ENCODE measurements around the gene LEMD2. TPM values are rescaled to one million over a fixed set of nuclear protein-coding genes. Genes with fewer than 3 reads are reported as not detected.

LEMD2 gene
- total RNA-seq, 1 donor = 47.4 TPM

DNA sequence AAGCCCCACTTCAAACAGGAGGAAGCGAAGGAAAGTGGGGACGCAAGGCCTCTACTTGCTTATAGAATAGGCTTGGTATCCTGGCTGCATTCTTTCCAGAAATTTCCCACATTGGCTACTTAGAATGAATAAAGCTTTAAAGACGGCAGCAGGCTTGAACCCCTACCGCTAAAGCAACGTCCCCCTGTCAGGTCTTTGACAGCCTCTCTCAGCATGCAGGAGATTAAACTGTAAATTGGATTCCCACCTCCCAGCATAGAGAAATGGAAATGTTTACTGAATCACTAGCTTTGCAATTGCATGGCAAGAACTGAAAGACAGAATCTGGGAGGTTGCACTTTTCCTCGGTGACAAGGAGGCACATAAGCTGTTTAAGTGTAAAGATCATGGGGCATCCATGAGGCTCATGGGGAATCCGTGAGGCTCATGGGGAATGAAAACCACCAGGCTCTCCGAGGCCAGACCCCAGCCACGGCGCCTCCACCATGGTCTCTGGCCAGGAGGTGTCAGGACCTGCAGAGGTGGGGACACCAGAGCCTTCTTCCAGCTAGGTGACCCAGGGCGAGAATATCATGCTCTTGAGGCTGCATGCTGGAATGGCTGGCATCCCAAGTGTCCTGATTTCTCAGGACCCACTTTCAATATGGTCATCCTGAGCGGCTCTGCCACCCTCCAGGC is 10.3 kb downstream of the LEMD2 start:
- Histone ChIP-seq H3K27me3 (ENCODE audit: insufficient read depth, low read length) (no peaks in the 10 kb centered on the region), H3K4me1 (ENCODE audit: insufficient read depth, low read length) (peaks cover 15% of the 10 kb centered on the region), H3K27ac (ENCODE audit: low read depth, low read length) (no peak overlapping the region), H3K4me3 (ENCODE audit: insufficient read depth, low read length) (no peak overlapping the region), H4K20me1 (ENCODE audit: insufficient read depth, low read length) (peaks cover 34% of the 10 kb centered on the region), H3K79me2 (ENCODE audit: insufficient read depth, low read length) (peaks cover 28% of the 10 kb centered on the region), H3K36me3 (ENCODE audit: insufficient read depth, low read length) (peaks cover 91% of the 10 kb centered on the region), H3K9me3 (ENCODE audit: low read depth, low read length) (no peaks in the 10 kb centered on the region), H3K4me2 (ENCODE audit: insufficient read depth, low read length) (no peak overlapping the region), H2AFZ (ENCODE audit: low read length) (no peak overlapping the region)
- peak; percentile 42 for DNase-seq (ENCODE audit: insufficient read length, low spot score, missing footprints)
- TF ChIP-seq, protein P1, sequence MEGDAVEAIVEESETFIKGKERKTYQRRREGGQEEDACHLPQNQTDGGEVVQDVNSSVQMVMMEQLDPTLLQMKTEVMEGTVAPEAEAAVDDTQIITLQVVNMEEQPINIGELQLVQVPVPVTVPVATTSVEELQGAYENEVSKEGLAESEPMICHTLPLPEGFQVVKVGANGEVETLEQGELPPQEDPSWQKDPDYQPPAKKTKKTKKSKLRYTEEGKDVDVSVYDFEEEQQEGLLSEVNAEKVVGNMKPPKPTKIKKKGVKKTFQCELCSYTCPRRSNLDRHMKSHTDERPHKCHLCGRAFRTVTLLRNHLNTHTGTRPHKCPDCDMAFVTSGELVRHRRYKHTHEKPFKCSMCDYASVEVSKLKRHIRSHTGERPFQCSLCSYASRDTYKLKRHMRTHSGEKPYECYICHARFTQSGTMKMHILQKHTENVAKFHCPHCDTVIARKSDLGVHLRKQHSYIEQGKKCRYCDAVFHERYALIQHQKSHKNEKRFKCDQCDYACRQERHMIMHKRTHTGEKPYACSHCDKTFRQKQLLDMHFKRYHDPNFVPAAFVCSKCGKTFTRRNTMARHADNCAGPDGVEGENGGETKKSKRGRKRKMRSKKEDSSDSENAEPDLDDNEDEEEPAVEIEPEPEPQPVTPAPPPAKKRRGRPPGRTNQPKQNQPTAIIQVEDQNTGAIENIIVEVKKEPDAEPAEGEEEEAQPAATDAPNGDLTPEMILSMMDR (IDR thresholded peaks at IDR 0.05; ENCODE audit: extremely low read depth, low read depth, low read length) = no peak

DNA sequence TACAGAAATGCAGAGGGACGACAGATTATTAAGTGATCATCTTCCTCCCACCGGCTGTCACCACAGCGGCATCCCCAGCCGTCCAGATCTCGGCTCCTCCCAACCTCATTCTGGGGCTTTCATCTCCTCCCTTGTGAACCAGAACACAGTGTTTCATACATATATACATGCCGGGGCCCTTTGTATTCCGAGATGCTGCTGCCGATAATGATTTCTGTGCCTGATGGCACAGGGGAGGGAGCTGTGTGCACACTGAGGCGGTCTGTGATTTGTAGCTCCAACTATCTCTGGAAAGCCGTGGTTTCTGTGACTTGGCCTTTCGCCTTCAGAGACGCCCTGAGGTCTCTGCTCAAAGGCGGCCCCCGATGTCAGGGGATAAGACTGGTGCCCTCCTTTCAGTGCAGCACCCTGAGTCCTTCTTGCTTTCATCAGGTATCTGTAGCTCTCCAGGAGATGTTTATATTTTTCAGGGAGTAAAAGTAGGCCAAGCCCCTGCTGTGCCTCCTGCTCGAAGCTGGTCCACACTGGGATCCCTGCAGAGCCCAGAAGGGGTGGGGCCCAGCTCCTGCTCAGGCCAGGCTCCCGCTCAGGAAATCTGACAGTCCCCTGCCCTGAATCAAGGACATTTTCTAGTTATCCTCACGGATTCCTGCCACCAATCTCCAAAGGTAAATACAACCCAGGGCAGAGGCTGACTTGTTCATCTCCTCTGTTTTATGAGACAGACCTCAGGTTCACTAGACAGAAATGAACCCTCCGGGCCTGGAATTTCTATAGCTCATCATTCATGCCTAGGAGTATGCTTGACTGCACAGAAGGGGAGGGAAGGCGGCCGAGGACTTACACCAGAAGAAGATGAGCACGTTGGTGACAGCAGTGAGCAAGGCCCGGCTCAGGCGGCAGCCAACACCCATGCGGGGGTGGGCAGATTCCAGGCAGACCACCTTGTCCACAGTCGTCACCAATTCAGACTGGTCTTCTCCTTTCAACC is 11.2 kb downstream of the LEMD2 start:
- Histone ChIP-seq H4K20me1 (ENCODE audit: insufficient read depth, low read length) (peaks cover 29% of the 10 kb centered on the region), H2AFZ (ENCODE audit: low read length) (no peak overlapping the region), H3K9me3 (ENCODE audit: low read depth, low read length) (no peaks in the 10 kb centered on the region), H3K4me1 (ENCODE audit: insufficient read depth, low read length) (peaks cover 15% of the 10 kb centered on the region), H3K36me3 (ENCODE audit: insufficient read depth, low read length) (peaks cover 91% of the 10 kb centered on the region), H3K27me3 (ENCODE audit: insufficient read depth, low read length) (no peaks in the 10 kb centered on the region), H3K4me2 (ENCODE audit: insufficient read depth, low read length) (no peak overlapping the region), H3K4me3 (ENCODE audit: insufficient read depth, low read length) (no peak overlapping the region), H3K79me2 (ENCODE audit: insufficient read depth, low read length) (peaks cover 20% of the 10 kb centered on the region), H3K27ac (ENCODE audit: low read depth, low read length) (no peak overlapping the region)
- DNase-seq (ENCODE audit: insufficient read length, low spot score, missing footprints) = peak; percentile 52
- TF ChIP-seq, protein P1 (IDR thresholded peaks at IDR 0.05; ENCODE audit: extremely low read depth, low read depth, low read length) = no peak

DNA sequence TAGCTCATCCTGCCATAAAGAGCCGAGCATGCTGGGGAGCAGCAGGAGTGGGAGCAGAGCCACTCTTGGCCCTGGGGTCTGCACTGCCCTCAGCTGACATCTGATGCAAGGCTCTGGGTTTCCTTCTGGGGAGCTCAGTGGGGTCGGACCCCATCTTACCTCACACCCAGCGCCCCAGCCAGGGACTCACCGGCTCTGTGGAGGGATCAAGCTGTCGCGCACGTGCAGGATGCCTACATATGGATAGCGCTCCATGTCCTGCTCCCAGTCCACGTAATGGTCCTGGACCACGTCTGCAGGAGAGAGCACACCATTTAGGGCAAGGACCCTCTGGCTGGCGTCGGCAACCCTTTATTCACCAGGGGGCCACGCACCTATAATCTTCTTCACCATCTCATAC is 12.2 kb downstream of the LEMD2 start:
- Histone ChIP-seq H3K27ac (ENCODE audit: low read depth, low read length) (no peak overlapping the region), H3K9me3 (ENCODE audit: low read depth, low read length) (no peaks in the 10 kb centered on the region), H3K27me3 (ENCODE audit: insufficient read depth, low read length) (no peaks in the 10 kb centered on the region), H3K4me2 (ENCODE audit: insufficient read depth, low read length) (no peak overlapping the region), H3K79me2 (ENCODE audit: insufficient read depth, low read length) (peaks cover 11% of the 10 kb centered on the region), H2AFZ (ENCODE audit: low read length) (no peak overlapping the region), H3K36me3 (ENCODE audit: insufficient read depth, low read length) (peaks cover 88% of the 10 kb centered on the region), H3K4me1 (ENCODE audit: insufficient read depth, low read length) (peaks cover 16% of the 10 kb centered on the region), H3K4me3 (ENCODE audit: insufficient read depth, low read length) (no peak overlapping the region), H4K20me1 (ENCODE audit: insufficient read depth, low read length) (peaks cover 20% of the 10 kb centered on the region)
- peak; percentile 48 for DNase-seq (ENCODE audit: insufficient read length, low spot score, missing footprints)
- TF ChIP-seq, protein P1 (IDR thresholded peaks at IDR 0.05; ENCODE audit: extremely low read depth, low read depth, low read length) = no peak

DNA sequence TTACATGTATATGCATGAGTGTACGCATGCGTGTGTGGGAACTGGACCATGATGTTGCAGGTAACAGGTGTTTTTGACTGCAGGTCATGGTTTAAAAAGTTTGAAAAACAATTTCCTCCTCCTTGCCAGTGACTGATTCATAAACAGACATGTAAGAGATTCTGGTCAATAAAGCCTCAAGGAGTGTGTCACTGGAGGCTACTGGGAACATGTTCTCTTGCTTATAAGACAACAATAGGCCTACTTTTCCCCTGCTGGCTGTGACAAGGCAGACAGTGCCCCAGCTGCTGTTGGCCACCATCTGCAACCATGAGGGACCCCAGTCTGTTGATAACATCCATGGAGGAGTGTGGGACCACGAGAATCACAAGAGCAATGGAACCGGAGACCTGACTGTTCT is 12.7 kb downstream of the LEMD2 start:
- peaks cover 7% of the 10 kb centered on the region for H3K79me2 ChIP-seq (ENCODE audit: insufficient read depth, low read length)
- H3K27me3 ChIP-seq (ENCODE audit: insufficient read depth, low read length) = no peaks in the 10 kb centered on the region
- H3K36me3 ChIP-seq (ENCODE audit: insufficient read depth, low read length) = peaks cover 86% of the 10 kb centered on the region
- no peak overlapping the region for H3K27ac ChIP-seq (ENCODE audit: low read depth, low read length)
- H3K4me2 ChIP-seq (ENCODE audit: insufficient read depth, low read length) = no peak overlapping the region
- TF ChIP-seq, protein P1 (IDR thresholded peaks at IDR 0.05; ENCODE audit: extremely low read depth, low read depth, low read length) = no peak
- H3K4me1 ChIP-seq (ENCODE audit: insufficient read depth, low read length) = peaks cover 14% of the 10 kb centered on the region
- peak; percentile 70 for DNase-seq (ENCODE audit: insufficient read length, low spot score, missing footprints)
- H3K4me3 ChIP-seq (ENCODE audit: insufficient read depth, low read length) = no peak overlapping the region
- H4K20me1 ChIP-seq (ENCODE audit: insufficient read depth, low read length) = peaks cover 15% of the 10 kb centered on the region
- H2AFZ ChIP-seq (ENCODE audit: low read length) = no peak overlapping the region
- H3K9me3 ChIP-seq (ENCODE audit: low read depth, low read length) = no peaks in the 10 kb centered on the region

Data from osteoblast (primary cell).